ENCODE results near the gene TUBG1.

GRCh38 chr17:42562388-42563142, 46.9 kb upstream of the TUBG1 start:
- TF ChIP-seq CTCF (IDR thresholded peaks at IDR 0.05) (no peak), EZH2phosphoT487 (IDR thresholded peaks at IDR 0.05) (no peak), EZH2 (IDR thresholded peaks at IDR 0.05) (no peak)
